Cardiac muscle cell (in vitro differentiated cells and primary cell): ENCODE measurements around the gene LEPROT. TPM values are rescaled to one million over a fixed set of nuclear protein-coding genes. Genes with fewer than 3 reads are reported as not detected.

Experiments used
- DNase-seq, 2 donors: peaks; one replicate each; pipeline versions ENCODE4 v3.0.0 to v3.0.0-alpha.2; 2010 to 2017; ENCODE audit warnings: low read depth in 1 of 2, low spot score in 1 of 2
- H3K27ac ChIP-seq: fragments of 200-600 bp; sonication (generic); 2 replicates; pipeline ENCODE4 v1.5.1; 2016
- H3K27me3 ChIP-seq: fragments of 200-600 bp; sonication (generic); 2 replicates; pipeline ENCODE4 v1.6.0; 2016; ENCODE audit warnings: control low read depth
- H3K36me3 ChIP-seq: fragments of 200-600 bp; sonication (generic); 2 replicates; pipeline ENCODE4 v1.5.1; 2016; ENCODE audit warnings: control low read depth
- H3K4me1 ChIP-seq: fragments of 200-600 bp; sonication (generic); 2 replicates; pipeline ENCODE4 v1.8.1; 2017; ENCODE audit warnings: low read depth, mild to moderate bottlenecking, mixed run types
- H3K4me3 ChIP-seq: fragments of 200-600 bp; sonication (generic); 2 replicates; pipeline ENCODE4 v1.5.1; 2016; ENCODE audit warnings: mild to moderate bottlenecking
- H3K9me3 ChIP-seq: fragments of 200-600 bp; sonication (generic); 2 replicates; pipeline ENCODE4 v1.5.1; 2017; ENCODE audit warnings: low read depth, mild to moderate bottlenecking, control low read depth
- CTCF ChIP-seq: IDR thresholded peaks from 2 replicates; pipeline ENCODE4 v1.5.1; 2012; ENCODE audit warnings: low read depth, mild to moderate bottlenecking, low read length
- polyA plus RNA-seq: library from polyadenylated mRNA; unstranded; fragments of >200 nt; fragmentation: Nextera tagmentation; extraction: Ambion mirVana; gene quantifications from 2 replicates; pipeline ENCODE4 v1.2.1, GENCODE V29; 2016
- total RNA-seq: library from RNA; depleted of rRNA; stranded (reverse); fragments of >200 nt; gene quantifications from 2 replicates; pipeline ENCODE4 v1.2.3, GENCODE V29; 2016

LEPROT gene
- total and polyA plus RNA-seq, 2 experiments from 2014 or later, result 43.3 to 57.7 TPM

- H3K27ac ChIP-seq, result no peak overlapping the region
- no peaks in the 10 kb centered on the region for H3K27me3 ChIP-seq
- no peaks in the 10 kb centered on the region for H3K36me3 ChIP-seq
- DNase-seq, result no peak
- peaks cover 15% of the 10 kb centered on the region for H3K4me1 ChIP-seq
- no peak for TF ChIP-seq CTCF
- H3K4me3 ChIP-seq, result no peak overlapping the region
- no peaks in the 10 kb centered on the region for H3K9me3 ChIP-seq
These were observed 19.9 kb downstream of the LEPROT start for GRCh38 chr1:65440322-65440900.

GRCh38 chr1:65440915-65441314 lies 20.4 kb downstream of the LEPROT start:
- no peak overlapping the region for H3K4me3 ChIP-seq
- no peaks in the 10 kb centered on the region for H3K27me3 ChIP-seq
- H3K36me3 ChIP-seq, result no peaks in the 10 kb centered on the region
- peak in 1 of 2 donors; percentile 49 for DNase-seq
- no peaks in the 10 kb centered on the region for H3K9me3 ChIP-seq
- peaks cover 11% of the 10 kb centered on the region for H3K4me1 ChIP-seq
- no peak overlapping the region for H3K27ac ChIP-seq
- TF ChIP-seq CTCF, result no peak

GRCh38 chr1:65441464-65441863 lies 21.0 kb downstream of the LEPROT start:
- Histone ChIP-seq H3K27ac (no peak overlapping the region), H3K27me3 (no peaks in the 10 kb centered on the region), H3K36me3 (no peaks in the 10 kb centered on the region), H3K4me3 (no peak overlapping the region), H3K9me3 (no peaks in the 10 kb centered on the region), H3K4me1 (peaks cover 5% of the 10 kb centered on the region)
- peak in 1 of 2 donors; percentile 75 for DNase-seq
- no peak for TF ChIP-seq CTCF

- no peak for DNase-seq
- no peak overlapping the region for H3K4me3 ChIP-seq
These were observed 22.0 kb downstream of the LEPROT start for GRCh38 chr1:65442442-65442841.

GRCh38 chr1:65443647-65444046 lies 23.2 kb downstream of the LEPROT start:
- Histone ChIP-seq H3K27ac (no peak overlapping the region), H3K36me3 (no peaks in the 10 kb centered on the region), H3K4me1 (no peaks in the 10 kb centered on the region), H3K4me3 (no peak overlapping the region), H3K27me3 (no peaks in the 10 kb centered on the region), H3K9me3 (no peaks in the 10 kb centered on the region)
- DNase-seq, result no peak
- no peak for TF ChIP-seq CTCF

More at GRCh38 chr1:65442442-65442841, 22.0 kb downstream of the LEPROT start:
- no peaks in the 10 kb centered on the region for H3K4me1 ChIP-seq
- H3K36me3 ChIP-seq, result no peaks in the 10 kb centered on the region
- no peak for TF ChIP-seq CTCF
- H3K9me3 ChIP-seq, result no peaks in the 10 kb centered on the region
- H3K27me3 ChIP-seq, result no peaks in the 10 kb centered on the region
- no peak overlapping the region for H3K27ac ChIP-seq
